PC-3 (cell line): ENCODE data around the gene DMD.

Experiments used
- CTCF ChIP-seq: fragments of 300-600 bp; sonication (generic); conservative IDR thresholded peaks from 2 replicates; pipeline ENCODE4 v1.5.1; 2017; ENCODE audit warnings: antibody characterized with exemption, low read depth, mild to moderate bottlenecking, low read length
- EZH2 ChIP-seq: fragments of 300-600 bp; sonication (generic); IDR thresholded peaks from one replicate; pipeline ENCODE4 v1.6.1; 2017; ENCODE audit warnings: antibody characterized with exemption, mild to moderate bottlenecking, low read length; ENCODE audit not compliant: unreplicated experiment
- EZH2phosphoT487 ChIP-seq: fragments of 300-600 bp; sonication (generic); IDR thresholded peaks from 2 replicates; pipeline ENCODE4 v1.6.1; 2018; ENCODE audit warnings: mild to moderate bottlenecking, antibody characterized with exemption, low read length, borderline replicate concordance

- TF ChIP-seq CTCF (no peak), EZH2phosphoT487 (no peak), EZH2 (no peak)
Observed at GRCh38 chrX:31593353-31593752, 1618.0 kb downstream of the DMD start.
